ENCODE measurements around the gene UBL3. TPM values are rescaled to one million over a fixed set of nuclear protein-coding genes. Genes with fewer than 3 reads are reported as not detected.

UBL3 gene
- total RNA-seq, 3 donors from 2014 or later (not counting 1 experiment from before 2014, with no cell fraction given) = 29.6 to 36.0 (median 31.5) TPM

GRCh38 chr13:29721766-29722165 is 128.7 kb downstream of the UBL3 start:
- ATAC-seq = no peak
- no peaks in the 10 kb centered on the region for H3K9me3 Mint-ChIP-seq

DNA sequence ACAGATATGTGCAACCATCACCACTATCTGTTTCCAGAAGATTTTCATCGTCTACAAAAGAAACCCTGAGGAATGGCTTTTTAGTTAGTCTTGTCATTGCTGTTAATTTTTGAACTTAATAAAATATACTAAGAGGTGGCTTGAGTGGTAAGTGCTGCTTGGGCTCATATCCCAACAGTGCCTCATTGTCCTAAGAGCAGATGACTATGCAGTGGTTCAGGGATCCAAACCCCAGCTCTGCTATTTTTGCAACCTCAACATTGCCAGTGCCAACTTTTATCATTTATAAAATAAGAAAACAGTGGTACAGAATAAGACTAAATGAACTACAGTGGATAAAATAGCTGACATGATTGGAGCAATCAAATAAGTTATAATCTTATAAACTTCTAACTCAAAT is 131.7 kb downstream of the UBL3 start:
- H3K27me3 Mint-ChIP-seq (ENCODE audit: low read depth in 2 of 2) = peaks cover 8 to 20% of the 10 kb centered on the region in 2 donors
- Histone ChIP-seq H3K27me3 (ENCODE audit: control insufficient read depth, insufficient read depth, low read length) (no peaks in the 10 kb centered on the region), H3K36me3 (ENCODE audit: control insufficient read depth, insufficient read depth, low read length) (no peaks in the 10 kb centered on the region), H3K27ac (ENCODE audit: low read length) (no peak overlapping the region), H3K4me1 (ENCODE audit: control insufficient read depth, insufficient read depth, low read length) (no peaks in the 10 kb centered on the region), H3K9me3 (ENCODE audit: control insufficient read depth, insufficient read depth, low read length) (peaks cover 7% of the 10 kb centered on the region), H3K4me3 (ENCODE audit: low read length) (no peak overlapping the region)
- H3K36me3 Mint-ChIP-seq = no peaks in the 10 kb centered on the region
- ATAC-seq (no peak), DNase-seq (no peak)
- no peaks in the 10 kb centered on the region for H3K4me1 Mint-ChIP-seq
- no peaks in the 10 kb centered on the region for H3K9me3 Mint-ChIP-seq
- no CpG with 5 or more reads among the region's 1 CpG for WGBS (ENCODE audit: insufficient coverage)
- TF ChIP-seq CTCF (IDR thresholded peaks at IDR 0.05) = no peak
- no peak overlapping the region for H3K27ac Mint-ChIP-seq
- H3K4me3 Mint-ChIP-seq = no peak overlapping the region
- intact Hi-C loops (cut with micrococcal nuclease) = no loop called here

More at GRCh38 chr13:29721766-29722165, 128.7 kb downstream of the UBL3 start:
- no peak overlapping the region for H3K27ac ChIP-seq (ENCODE audit: low read length)
- peaks cover 3% of the 10 kb centered on the region for H3K27me3 ChIP-seq (ENCODE audit: control insufficient read depth, insufficient read depth, low read length)
- no peak overlapping the region for H3K4me3 ChIP-seq (ENCODE audit: low read length)
- Mint-ChIP-seq H3K4me1 (no peaks in the 10 kb centered on the region), H3K4me3 (no peak overlapping the region), H3K27ac (no peak overlapping the region), H3K36me3 (no peaks in the 10 kb centered on the region), H3K27me3 (ENCODE audit: low read depth in 2 of 2) (peaks cover 8 to 21% of the 10 kb centered on the region in 2 donors)
- no peak for DNase-seq
- no peak for TF ChIP-seq CTCF (IDR thresholded peaks at IDR 0.05)
- H3K36me3 ChIP-seq (ENCODE audit: control insufficient read depth, insufficient read depth, low read length) = no peaks in the 10 kb centered on the region
- no peaks in the 10 kb centered on the region for H3K4me1 ChIP-seq (ENCODE audit: control insufficient read depth, insufficient read depth, low read length)
- peaks cover 3% of the 10 kb centered on the region for H3K9me3 ChIP-seq (ENCODE audit: control insufficient read depth, insufficient read depth, low read length)
- intact Hi-C loops (cut with micrococcal nuclease) = no loop called here
- 92% methylated on average over 13 of the region's 13 CpGs for WGBS (ENCODE audit: insufficient coverage)

GRCh38 chr13:29716493-29716892 is 133.9 kb downstream of the UBL3 start:
- H3K4me3 ChIP-seq (ENCODE audit: low read length) = no peak overlapping the region
- ATAC-seq = no peak
- no peaks in the 10 kb centered on the region for H3K4me1 ChIP-seq (ENCODE audit: control insufficient read depth, insufficient read depth, low read length)
- intact Hi-C loops (cut with micrococcal nuclease) = no loop called here
- no peak for DNase-seq
- H3K27ac ChIP-seq (ENCODE audit: low read length) = no peak overlapping the region
- 63% methylated on average over 3 of the region's 3 CpGs for WGBS (ENCODE audit: insufficient coverage)
- peaks cover 7% of the 10 kb centered on the region for H3K9me3 ChIP-seq (ENCODE audit: control insufficient read depth, insufficient read depth, low read length)
- no peaks in the 10 kb centered on the region for H3K9me3 Mint-ChIP-seq
- H3K27ac Mint-ChIP-seq = no peak overlapping the region
- no peaks in the 10 kb centered on the region for H3K36me3 Mint-ChIP-seq
- no peaks in the 10 kb centered on the region for H3K27me3 ChIP-seq (ENCODE audit: control insufficient read depth, insufficient read depth, low read length)
- H3K4me3 Mint-ChIP-seq = no peak overlapping the region
- no peaks in the 10 kb centered on the region for H3K36me3 ChIP-seq (ENCODE audit: control insufficient read depth, insufficient read depth, low read length)
- H3K27me3 Mint-ChIP-seq (ENCODE audit: low read depth in 2 of 2) = peaks cover 10 to 20% of the 10 kb centered on the region in 2 donors
- no peak for TF ChIP-seq CTCF (IDR thresholded peaks at IDR 0.05)
- no peaks in the 10 kb centered on the region for H3K4me1 Mint-ChIP-seq

All from natural killer cell (primary cell).